HUES6 (cell line): ENCODE measurements around the gene DMWD.

Experiments
- H3K27ac ChIP-seq: 2 replicates; pipeline ENCODE4 v1.7.0; 2013; ENCODE audit warnings: low read depth, mild to moderate bottlenecking, low read length, inconsistent platforms
- H3K27me3 ChIP-seq: 2 replicates; pipeline ENCODE4 v1.6.1; 2013; ENCODE audit warnings: low read length; ENCODE audit not compliant: control insufficient read depth, insufficient read depth
- H3K36me3 ChIP-seq: 2 replicates; pipeline ENCODE4 v1.6.1; 2013; ENCODE audit warnings: low read length; ENCODE audit not compliant: control insufficient read depth, insufficient read depth
- H3K4me1 ChIP-seq: 2 replicates; pipeline ENCODE4 v1.6.1; 2013; ENCODE audit warnings: low read length; ENCODE audit not compliant: control insufficient read depth, insufficient read depth
- H3K4me3 ChIP-seq: 2 replicates; pipeline ENCODE4 v1.5.1; 2013; ENCODE audit warnings: low read depth, low read length
- H3K9ac ChIP-seq: one replicate; pipeline ENCODE4 v1.6.1; 2013; ENCODE audit warnings: mild to moderate bottlenecking, low read length
- H3K9me3 ChIP-seq: 2 replicates; pipeline ENCODE4 v1.6.1; 2013; ENCODE audit warnings: low read depth, low read length; ENCODE audit not compliant: control insufficient read depth, insufficient read depth

Gene DMWD

GRCh38 chr19:45816236-45817009, 23.8 kb upstream of the DMWD start:
- Histone ChIP-seq H3K27ac (peak overlapping the region; percentile 42), H3K36me3 (peaks cover 23% of the 10 kb centered on the region), H3K4me1 (peaks cover 26% of the 10 kb centered on the region), H3K9me3 (no peaks in the 10 kb centered on the region), H3K9ac (peak overlapping the region; percentile 80), H3K27me3 (no peaks in the 10 kb centered on the region), H3K4me3 (peak overlapping the region; percentile 84)

GRCh38 chr19:45815481-45816216, 23.0 kb upstream of the DMWD start:
- H3K36me3 ChIP-seq: peaks cover 16% of the 10 kb centered on the region
- H3K4me3 ChIP-seq: peak overlapping the region; percentile 84
- H3K27ac ChIP-seq: peak overlapping the region; percentile 42
- H3K9ac ChIP-seq: peak overlapping the region; percentile 80
- peaks cover 26% of the 10 kb centered on the region for H3K4me1 ChIP-seq
- no peaks in the 10 kb centered on the region for H3K9me3 ChIP-seq
- H3K27me3 ChIP-seq: no peaks in the 10 kb centered on the region

GRCh38 chr19:45814851-45815480, 22.3 kb upstream of the DMWD start, which contains the start of gene RSPH6A:
Gene RSPH6A, minus strand, starts transcription at chr19:45815308. Its CDS starts 132 bp downstream, at chr19:45815176.
- H3K4me3 ChIP-seq: peak within 1 kb of the TSS; percentile 84
- no peaks in the 10 kb centered on the region for H3K27me3 ChIP-seq
- H3K9ac ChIP-seq: peak within 1 kb of the TSS; percentile 80
- peaks cover 29% of the 10 kb centered on the region for H3K4me1 ChIP-seq
- H3K36me3 ChIP-seq: peaks cover 9% of the 10 kb centered on the region
- H3K9me3 ChIP-seq: no peaks in the 10 kb centered on the region
- peak within 1 kb of the TSS; percentile 42 for H3K27ac ChIP-seq

GRCh38 chr19:45814166-45814780, 21.6 kb upstream of the DMWD start:
- Histone ChIP-seq H3K27me3 (no peaks in the 10 kb centered on the region), H3K4me3 (peak overlapping the region; percentile 84), H3K4me1 (peaks cover 35% of the 10 kb centered on the region), H3K9me3 (no peaks in the 10 kb centered on the region), H3K27ac (no peak overlapping the region), H3K36me3 (peaks cover 2% of the 10 kb centered on the region; the same call in 1 of the 2 replicates), H3K9ac (peak overlapping the region; percentile 63)

- Histone ChIP-seq H3K27me3 (no peaks in the 10 kb centered on the region), H3K36me3 (no peaks in the 10 kb centered on the region), H3K9ac (no peak overlapping the region), H3K4me3 (no peak overlapping the region), H3K27ac (no peak overlapping the region), H3K4me1 (peaks cover 21% of the 10 kb centered on the region; the same call in 1 of the 2 replicates), H3K9me3 (no peaks in the 10 kb centered on the region)
Measured at GRCh38 chr19:45812297-45812696, 19.7 kb upstream of the DMWD start.

GRCh38 chr19:45809643-45810159, 17.1 kb upstream of the DMWD start:
- Histone ChIP-seq H3K36me3 (no peaks in the 10 kb centered on the region), H3K9ac (no peak overlapping the region), H3K27me3 (peaks cover 4% of the 10 kb centered on the region; the same call in 1 of the 2 replicates), H3K4me3 (no peak overlapping the region), H3K9me3 (no peaks in the 10 kb centered on the region), H3K27ac (no peak overlapping the region), H3K4me1 (peaks cover 11% of the 10 kb centered on the region; the same call in 1 of the 2 replicates)

- Histone ChIP-seq H3K4me1 (peaks cover 14% of the 10 kb centered on the region; the same call in 1 of the 2 replicates), H3K4me3 (no peak overlapping the region), H3K36me3 (no peaks in the 10 kb centered on the region)
Measured at GRCh38 chr19:45805719-45806118, 13.1 kb upstream of the DMWD start.

GRCh38 chr19:45804959-45805230, 12.2 kb upstream of the DMWD start:
- no peak overlapping the region for H3K27ac ChIP-seq
- H3K36me3 ChIP-seq: no peaks in the 10 kb centered on the region
- H3K9ac ChIP-seq: no peak overlapping the region
- H3K9me3 ChIP-seq: no peaks in the 10 kb centered on the region
- peaks cover 6% of the 10 kb centered on the region; the same call in 1 of the 2 replicates for H3K27me3 ChIP-seq
- no peak overlapping the region for H3K4me3 ChIP-seq
- H3K4me1 ChIP-seq: peaks cover 11% of the 10 kb centered on the region; the same call in 1 of the 2 replicates

More at GRCh38 chr19:45805719-45806118, 13.1 kb upstream of the DMWD start:
- Histone ChIP-seq H3K9me3 (no peaks in the 10 kb centered on the region), H3K9ac (no peak overlapping the region), H3K27me3 (peaks cover 6% of the 10 kb centered on the region; the same call in 1 of the 2 replicates), H3K27ac (no peak overlapping the region)

GRCh38 chr19:45804140-45804958, 11.7 kb upstream of the DMWD start:
- no peaks in the 10 kb centered on the region for H3K9me3 ChIP-seq
- H3K36me3 ChIP-seq: no peaks in the 10 kb centered on the region
- peaks cover 6% of the 10 kb centered on the region; the same call in 1 of the 2 replicates for H3K4me1 ChIP-seq
- H3K27me3 ChIP-seq: peaks cover 6% of the 10 kb centered on the region; the same call in 1 of the 2 replicates
- H3K27ac ChIP-seq: no peak overlapping the region
- no peak overlapping the region for H3K9ac ChIP-seq
- H3K4me3 ChIP-seq: no peak overlapping the region
